NCI-H128 (cell line): ENCODE results near the gene ING5.

Experiments used
- DNase-seq: peaks from one replicate; lab custom pipeline; 2025; ENCODE audit not compliant: unreplicated experiment; lab: John Stamatoyannopoulos, UW

ING5 gene

DNA sequence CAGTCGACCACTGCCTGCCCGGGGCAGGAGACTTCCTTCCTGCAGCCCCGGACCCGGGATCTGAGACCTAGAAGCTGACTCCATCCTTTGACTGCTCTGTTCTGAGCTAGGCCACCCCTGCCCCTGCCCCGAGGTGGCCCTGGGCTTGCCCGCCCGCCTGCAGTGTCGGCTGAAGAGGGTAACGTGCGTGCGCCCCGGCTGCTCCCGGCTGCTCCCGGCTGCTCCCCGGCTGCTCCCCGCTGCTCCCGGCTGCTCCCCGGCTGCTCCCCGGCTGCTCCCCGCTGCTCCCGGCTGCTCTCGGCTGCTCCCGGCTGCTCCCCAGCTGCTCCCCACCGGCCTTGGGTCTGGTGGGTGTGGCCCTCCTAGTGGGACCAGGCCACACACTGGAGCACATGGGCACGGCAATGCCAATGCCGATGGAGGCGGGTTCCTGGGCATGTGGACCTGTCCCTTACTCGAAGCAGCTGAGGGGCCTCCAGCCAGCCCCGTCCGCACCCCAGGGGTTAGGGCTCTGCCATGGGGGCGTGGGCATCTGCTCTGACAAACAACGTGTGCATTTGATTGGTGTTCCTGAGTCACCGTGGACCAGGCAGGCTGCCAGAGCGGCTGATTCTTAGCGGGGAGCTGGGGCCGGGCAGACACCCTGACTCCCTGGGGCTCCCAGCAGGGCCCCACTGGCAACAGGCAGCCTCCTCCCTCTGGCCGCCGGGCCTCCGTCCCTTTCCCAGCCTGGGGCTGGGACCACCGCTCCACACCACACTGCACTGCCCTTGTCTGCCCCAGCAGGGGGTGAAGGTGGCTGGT is 72.8 kb downstream of the ING5 start:
- DNase-seq, result no peak

DNA sequence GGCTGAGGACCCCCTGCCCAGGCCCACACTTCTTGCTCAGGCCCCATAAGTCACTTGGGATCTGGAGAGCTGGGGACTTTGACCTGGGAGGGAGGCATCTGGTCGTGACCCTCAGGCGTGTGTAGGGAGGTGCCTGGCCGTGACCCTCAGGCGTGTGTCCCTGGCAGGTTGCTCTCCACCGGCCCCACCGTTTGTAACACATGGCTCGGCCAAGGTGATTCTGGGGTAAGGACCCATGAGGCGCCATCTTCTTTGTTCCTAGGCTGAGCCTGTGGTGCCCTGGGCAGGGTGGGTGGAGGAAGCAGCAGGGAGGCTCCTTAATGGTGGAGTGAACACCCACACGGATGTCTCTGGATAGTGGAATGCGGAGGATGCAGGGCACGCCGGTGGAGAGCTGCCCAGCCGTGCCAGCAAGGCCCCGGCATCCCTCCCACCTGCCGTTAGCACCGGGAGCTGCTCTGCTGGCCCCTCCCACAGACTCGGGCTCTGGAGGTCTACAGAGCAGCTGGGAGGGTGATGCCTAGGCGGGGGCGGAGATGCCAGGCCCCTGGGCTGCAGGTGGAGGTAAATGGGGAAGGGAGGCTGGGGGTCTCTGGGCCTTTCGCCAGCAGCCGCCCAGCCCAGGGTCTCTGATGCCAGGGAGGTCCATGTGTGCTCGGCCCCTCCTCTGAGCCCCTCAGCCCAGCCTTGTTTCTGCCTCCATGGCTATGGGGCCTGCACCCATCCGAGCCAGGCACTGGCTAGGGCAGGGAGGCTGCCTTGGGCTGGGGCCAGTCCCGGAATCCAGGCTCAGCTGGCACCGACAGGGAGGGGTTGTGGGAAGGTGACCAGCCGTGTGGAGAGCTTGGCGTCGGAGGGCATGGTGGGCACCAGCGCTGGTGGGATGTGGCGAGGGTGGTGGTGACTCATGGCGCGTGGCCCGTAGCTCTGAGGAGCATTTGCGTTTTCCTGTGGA is 73.7 kb downstream of the ING5 start:
- no peak for DNase-seq

DNA sequence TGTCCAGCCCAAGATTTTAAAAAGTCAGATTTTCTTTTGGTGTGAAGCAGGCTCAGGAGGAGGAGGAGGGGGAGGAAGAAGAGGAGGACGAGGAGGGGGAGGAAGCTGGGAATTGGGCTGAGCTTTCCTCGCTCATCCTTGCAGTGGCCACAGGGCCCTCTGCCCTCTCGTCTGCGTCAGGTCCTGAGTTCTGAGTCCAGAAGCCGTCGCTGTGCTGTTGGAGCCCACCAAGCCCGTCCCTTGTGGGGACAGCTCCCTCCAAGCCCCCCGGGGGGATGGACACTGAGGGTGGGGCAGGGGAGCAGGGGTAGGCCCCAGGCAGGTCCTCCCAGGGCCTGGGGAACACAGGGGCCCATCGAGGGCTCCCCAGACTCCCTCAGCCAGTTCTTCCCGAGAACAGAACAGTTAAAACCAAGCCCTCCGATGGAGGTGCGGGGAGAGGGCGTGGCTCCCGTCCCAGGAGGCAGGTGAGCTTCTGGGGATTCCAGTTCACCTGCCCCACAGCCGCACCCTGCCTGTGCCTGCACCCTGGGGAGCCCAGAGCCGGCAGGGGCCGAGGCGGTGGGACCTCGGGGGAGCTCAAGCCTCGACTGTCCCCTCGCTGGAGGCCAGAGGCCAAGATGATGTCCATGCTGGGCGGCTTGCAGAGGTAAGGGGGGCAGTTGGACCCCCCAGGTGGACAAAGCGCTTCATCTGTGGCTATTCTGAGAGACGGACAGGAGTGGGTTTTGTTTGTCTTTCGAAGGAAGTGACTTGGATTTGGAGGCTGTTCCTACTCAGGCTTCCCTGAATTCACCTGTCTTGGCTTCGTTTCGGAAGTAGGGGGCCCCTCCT is 74.7 kb downstream of the ING5 start, which contains the start of gene GAL3ST2:
GAL3ST2 (plus strand) TSS at position 487 of the 834 bp plus-strand sequence; CDS start at position 621, 134 bp downstream.
- no peak for DNase-seq

DNA sequence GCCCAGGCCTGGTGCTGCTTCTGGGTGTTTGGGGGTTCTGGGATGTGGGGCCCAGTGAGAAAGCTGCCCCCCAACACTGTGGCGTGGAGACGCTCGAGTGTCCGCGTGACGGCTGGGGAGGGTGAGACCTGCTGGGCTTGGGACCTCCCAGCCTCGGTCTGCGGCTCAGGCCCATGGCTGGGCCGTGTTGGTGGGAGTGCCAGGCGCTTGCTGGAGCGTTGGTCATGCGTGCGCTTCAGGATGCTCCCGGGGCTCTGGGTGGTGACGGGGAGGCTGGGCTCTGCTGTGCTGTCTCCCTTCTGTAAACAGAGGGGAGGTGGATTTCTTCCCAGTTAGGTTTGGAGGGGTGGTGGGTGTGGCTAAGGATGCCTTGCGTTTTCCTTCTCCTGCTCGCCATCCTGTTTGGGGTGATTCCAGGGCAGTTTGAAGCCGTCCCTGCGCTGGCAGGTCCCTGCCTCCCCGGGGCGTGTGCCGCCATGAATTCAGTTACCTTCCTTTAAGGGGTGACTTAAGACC is 75.4 kb downstream of the ING5 start:
- no peak for DNase-seq

DNA sequence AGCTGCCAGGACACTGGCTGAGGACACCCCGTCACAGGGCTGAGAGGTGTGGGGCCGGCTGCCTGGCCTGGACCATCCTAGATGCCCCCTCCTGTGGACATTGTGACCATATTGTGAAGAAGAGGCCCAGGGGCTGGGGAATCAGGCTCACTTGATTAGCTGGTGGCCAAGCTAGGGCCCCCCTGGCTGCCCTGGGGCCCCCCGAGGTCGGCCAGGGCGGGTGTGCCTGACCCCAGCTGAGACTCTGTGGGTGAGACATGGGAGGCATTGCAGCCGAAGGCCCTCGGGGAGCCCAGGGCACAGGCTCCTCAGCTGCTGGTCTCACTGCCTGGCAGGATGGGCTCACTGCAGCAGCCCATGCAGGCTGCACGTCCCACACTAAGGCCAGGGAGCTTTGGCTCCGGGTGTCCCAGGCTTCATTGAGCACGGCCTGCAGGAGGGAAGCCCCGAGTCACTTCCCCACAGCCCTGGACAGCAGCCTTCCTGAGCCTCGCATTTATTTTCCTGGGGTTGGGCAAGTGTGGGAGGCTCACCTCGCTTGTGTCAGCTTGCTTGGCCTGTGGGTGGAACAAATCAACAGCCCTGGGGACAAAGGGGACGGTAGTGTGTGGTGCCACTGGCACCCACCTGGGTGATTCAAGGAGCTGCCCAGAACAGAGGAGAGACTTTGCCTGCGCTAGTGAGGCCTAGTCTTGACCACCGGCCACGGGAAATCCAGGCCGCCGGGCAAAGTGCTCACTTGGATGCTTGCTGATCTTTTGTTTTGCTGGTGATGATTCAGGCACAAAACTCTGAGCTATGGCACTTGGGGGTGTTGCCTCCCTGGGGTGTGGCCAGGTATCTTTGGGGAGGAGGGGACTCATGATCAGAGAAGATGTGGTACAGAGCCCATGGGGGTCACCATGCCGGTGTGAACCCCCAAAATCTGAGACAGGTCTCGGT is 76.1 kb downstream of the ING5 start:
- DNase-seq, result no peak
